H4 (cell line): ENCODE results near the gene AAK1. TPM values are rescaled to one million over a fixed set of nuclear protein-coding genes. Genes with fewer than 3 reads are reported as not detected.

Experiments
- DNase-seq: peaks from one replicate; pipeline ENCODE4 v3.0.0-alpha.2; 2015; ENCODE audit warnings: low spot score
- total RNA-seq: library from RNA; depleted of rRNA; stranded (reverse); fragments of >200 nt; shearing (Covaris generic); gene quantifications from 2 replicates; pipeline ENCODE4 v1.2.3, GENCODE V29; 2014

AAK1 gene
- total RNA-seq, 1 experiment from 2014 or later, result 19.8 TPM

- peak; percentile 19 for DNase-seq
These were observed 42.3 kb downstream of the AAK1 start for GRCh38 chr2:69601179-69601612.

GRCh38 chr2:69600425-69600824 lies 43.1 kb downstream of the AAK1 start:
- no peak for DNase-seq

- DNase-seq, result no peak
These were observed 45.5 kb downstream of the AAK1 start for GRCh38 chr2:69597843-69598610.

- no peak for DNase-seq
These were observed 46.4 kb downstream of the AAK1 start for GRCh38 chr2:69597105-69597504.

GRCh38 chr2:69594341-69594740 lies 49.2 kb downstream of the AAK1 start:
- peak; percentile 56 for DNase-seq

- DNase-seq, result no peak
These were observed 51.0 kb downstream of the AAK1 start for GRCh38 chr2:69592511-69592910.

GRCh38 chr2:69589973-69590652 lies 53.4 kb downstream of the AAK1 start:
- no peak for DNase-seq

GRCh38 chr2:69588945-69589344 lies 54.6 kb downstream of the AAK1 start:
- no peak for DNase-seq

- no peak for DNase-seq
These were observed 55.1 kb downstream of the AAK1 start for GRCh38 chr2:69588403-69588802.

- no peak for DNase-seq
These were observed 57.5 kb downstream of the AAK1 start for GRCh38 chr2:69585855-69586555.

- DNase-seq, result no peak
These were observed 59.2 kb downstream of the AAK1 start for GRCh38 chr2:69584127-69584889.

GRCh38 chr2:69583321-69583833 lies 60.2 kb downstream of the AAK1 start:
- no peak for DNase-seq

GRCh38 chr2:69582582-69583176 lies 60.9 kb downstream of the AAK1 start:
- no peak for DNase-seq

GRCh38 chr2:69581774-69582581 lies 61.6 kb downstream of the AAK1 start:
- peak; percentile 49 for DNase-seq

- DNase-seq, result no peak
These were observed 63.1 kb downstream of the AAK1 start for GRCh38 chr2:69580486-69580885.

- no peak for DNase-seq
These were observed 64.0 kb downstream of the AAK1 start for GRCh38 chr2:69579536-69579935.

GRCh38 chr2:69578198-69578540 lies 65.4 kb downstream of the AAK1 start:
- DNase-seq, result no peak

- DNase-seq, result no peak
These were observed 65.9 kb downstream of the AAK1 start for GRCh38 chr2:69577467-69578197.

- no peak for DNase-seq
These were observed 66.7 kb downstream of the AAK1 start for GRCh38 chr2:69576880-69577279.

- DNase-seq, result no peak
These were observed 67.6 kb downstream of the AAK1 start for GRCh38 chr2:69575926-69576325.
